HepG2 (cell line): ENCODE measurements around the gene NUDCD3.

Experiments
- REXO4 ChIP-seq: sonication (generic); formaldehyde crosslinking; IDR thresholded peaks from 2 replicates; pipeline ENCODE4 v1.8.0; 2022; ENCODE audit warnings: missing genetic modification reagents, mild to moderate bottlenecking, borderline replicate concordance
- RFX5 ChIP-seq: IDR thresholded peaks from 2 replicates; pipeline ENCODE4 v1.6.1; 2011; ENCODE audit warnings: low read depth, low read length, improper control_type of control experiment
- TF ChIP-seq, protein P1 (sequence below): sonication (generic); formaldehyde crosslinking; IDR thresholded peaks from 2 replicates; pipeline ENCODE4 v1.4.0; 2020; ENCODE audit warnings: missing genetic modification reagents
- TF ChIP-seq, protein P2 (sequence below): sonication (generic); formaldehyde crosslinking; IDR thresholded peaks from 2 replicates; pipeline ENCODE4 v1.5.0; 2020; ENCODE audit warnings: mild to moderate bottlenecking, missing genetic modification reagents, moderate library complexity
- TF ChIP-seq, protein P3 (sequence below): sonication (generic); formaldehyde crosslinking; IDR thresholded peaks from 2 replicates; pipeline ENCODE4 v1.4.0; 2020; ENCODE audit warnings: missing genetic modification reagents

DNA sequence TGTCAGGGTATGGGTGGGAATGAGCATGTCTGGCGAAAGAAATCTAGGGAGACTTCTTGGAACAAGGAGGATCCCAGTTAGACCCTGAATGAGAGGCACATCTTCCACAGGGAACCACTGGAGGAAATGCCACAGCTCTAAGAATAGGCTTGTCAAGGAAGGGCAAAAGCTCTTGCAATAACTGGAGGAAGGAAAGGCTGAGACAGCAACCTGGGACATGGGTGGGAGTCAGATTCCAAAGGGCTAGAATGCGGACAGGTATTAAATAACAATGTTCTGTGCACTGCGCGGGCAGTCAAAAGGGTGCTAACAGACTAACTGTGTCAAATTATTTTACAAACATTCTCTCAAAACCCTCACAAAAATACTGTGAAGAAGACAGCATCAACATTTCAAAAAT, 4.5 kb downstream of the NUDCD3 start:
- TF ChIP-seq, protein P1, sequence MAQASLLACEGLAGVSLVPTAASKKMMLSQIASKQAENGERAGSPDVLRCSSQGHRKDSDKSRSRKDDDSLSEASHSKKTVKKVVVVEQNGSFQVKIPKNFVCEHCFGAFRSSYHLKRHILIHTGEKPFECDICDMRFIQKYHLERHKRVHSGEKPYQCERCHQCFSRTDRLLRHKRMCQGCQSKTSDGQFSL (CRISPR knock-in tag), result no peak
- TF ChIP-seq, protein P2, sequence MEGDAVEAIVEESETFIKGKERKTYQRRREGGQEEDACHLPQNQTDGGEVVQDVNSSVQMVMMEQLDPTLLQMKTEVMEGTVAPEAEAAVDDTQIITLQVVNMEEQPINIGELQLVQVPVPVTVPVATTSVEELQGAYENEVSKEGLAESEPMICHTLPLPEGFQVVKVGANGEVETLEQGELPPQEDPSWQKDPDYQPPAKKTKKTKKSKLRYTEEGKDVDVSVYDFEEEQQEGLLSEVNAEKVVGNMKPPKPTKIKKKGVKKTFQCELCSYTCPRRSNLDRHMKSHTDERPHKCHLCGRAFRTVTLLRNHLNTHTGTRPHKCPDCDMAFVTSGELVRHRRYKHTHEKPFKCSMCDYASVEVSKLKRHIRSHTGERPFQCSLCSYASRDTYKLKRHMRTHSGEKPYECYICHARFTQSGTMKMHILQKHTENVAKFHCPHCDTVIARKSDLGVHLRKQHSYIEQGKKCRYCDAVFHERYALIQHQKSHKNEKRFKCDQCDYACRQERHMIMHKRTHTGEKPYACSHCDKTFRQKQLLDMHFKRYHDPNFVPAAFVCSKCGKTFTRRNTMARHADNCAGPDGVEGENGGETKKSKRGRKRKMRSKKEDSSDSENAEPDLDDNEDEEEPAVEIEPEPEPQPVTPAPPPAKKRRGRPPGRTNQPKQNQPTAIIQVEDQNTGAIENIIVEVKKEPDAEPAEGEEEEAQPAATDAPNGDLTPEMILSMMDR (CRISPR knock-in tag), result no peak
- TF ChIP-seq RFX5 (no peak), REXO4 (CRISPR knock-in tag) (no peak)
- TF ChIP-seq, protein P3, sequence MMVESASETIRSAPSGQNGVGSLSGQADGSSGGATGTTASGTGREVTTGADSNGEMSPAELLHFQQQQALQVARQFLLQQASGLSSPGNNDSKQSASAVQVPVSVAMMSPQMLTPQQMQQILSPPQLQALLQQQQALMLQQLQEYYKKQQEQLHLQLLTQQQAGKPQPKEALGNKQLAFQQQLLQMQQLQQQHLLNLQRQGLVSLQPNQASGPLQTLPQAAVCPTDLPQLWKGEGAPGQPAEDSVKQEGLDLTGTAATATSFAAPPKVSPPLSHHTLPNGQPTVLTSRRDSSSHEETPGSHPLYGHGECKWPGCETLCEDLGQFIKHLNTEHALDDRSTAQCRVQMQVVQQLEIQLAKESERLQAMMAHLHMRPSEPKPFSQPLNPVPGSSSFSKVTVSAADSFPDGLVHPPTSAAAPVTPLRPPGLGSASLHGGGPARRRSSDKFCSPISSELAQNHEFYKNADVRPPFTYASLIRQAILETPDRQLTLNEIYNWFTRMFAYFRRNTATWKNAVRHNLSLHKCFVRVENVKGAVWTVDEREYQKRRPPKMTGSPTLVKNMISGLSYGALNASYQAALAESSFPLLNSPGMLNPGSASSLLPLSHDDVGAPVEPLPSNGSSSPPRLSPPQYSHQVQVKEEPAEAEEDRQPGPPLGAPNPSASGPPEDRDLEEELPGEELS, result no peak
